Trophoblast cell (in vitro differentiated cells and primary cell): ENCODE data around the gene GUCA2B.

Experiments used
- DNase-seq, 2 donors: peaks; one replicate each; pipeline ENCODE4 v3.0.0-alpha.2; 2016
- H2AFZ ChIP-seq: 2 replicates; pipeline ENCODE4 v1.6.1; 2013; ENCODE audit warnings: low read length, moderate library complexity, mild to moderate bottlenecking; ENCODE audit not compliant: insufficient read depth, poor library complexity
- H2AK5ac ChIP-seq: 2 replicates; pipeline ENCODE4 v1.6.1; 2013; ENCODE audit warnings: mild to moderate bottlenecking, low read length
- H2BK120ac ChIP-seq: 2 replicates; pipeline ENCODE4 v1.6.1; 2013; ENCODE audit warnings: low read length, mild to moderate bottlenecking, moderate library complexity; ENCODE audit not compliant: insufficient read depth, poor library complexity
- H2BK12ac ChIP-seq: 2 replicates; pipeline ENCODE4 v1.6.1; 2013; ENCODE audit warnings: mild to moderate bottlenecking, low read length, moderate library complexity
- H2BK5ac ChIP-seq: 2 replicates; pipeline ENCODE4 v1.6.1; 2013; ENCODE audit warnings: low read length, low read depth, moderate library complexity, mild to moderate bottlenecking; ENCODE audit not compliant: poor library complexity
- H3K14ac ChIP-seq: 2 replicates; pipeline ENCODE4 v1.6.1; 2013; ENCODE audit warnings: mild to moderate bottlenecking, low read length
- H3K18ac ChIP-seq: 2 replicates; pipeline ENCODE4 v1.6.1; 2013; ENCODE audit warnings: mild to moderate bottlenecking, low read length
- H3K23ac ChIP-seq: 2 replicates; pipeline ENCODE4 v1.6.1; 2013; ENCODE audit warnings: low read length
- H3K27ac ChIP-seq: 2 replicates; pipeline ENCODE4 v1.5.1; 2013; ENCODE audit warnings: low read depth, mild to moderate bottlenecking, inconsistent platforms, low read length, moderate library complexity
- H3K27me3 ChIP-seq: 2 replicates; pipeline ENCODE4 v1.6.1; 2013; ENCODE audit warnings: inconsistent platforms, mild to moderate bottlenecking, low read length, moderate library complexity; ENCODE audit not compliant: insufficient read depth
- H3K36me3 ChIP-seq, 2 experiments: 1 replicate in 1 of 2; 2 replicates in 1 of 2; pipeline ENCODE4 v1.6.1; 2013; ENCODE audit warnings: low read length in 2 of 2, mild to moderate bottlenecking in 2 of 2, moderate library complexity in 1 of 2; ENCODE audit not compliant: insufficient read depth in 2 of 2, control insufficient read depth in 1 of 2
- H3K4ac ChIP-seq: 2 replicates; pipeline ENCODE4 v1.6.1; 2013; ENCODE audit warnings: low read depth, mild to moderate bottlenecking, low read length, moderate library complexity
- H3K4me1 ChIP-seq, 2 experiments: 1 replicate in 1 of 2; 2 replicates in 1 of 2; pipeline ENCODE4 v1.6.1; 2013; ENCODE audit warnings: low read length in 2 of 2, mild to moderate bottlenecking in 2 of 2, moderate library complexity in 1 of 2; ENCODE audit not compliant: insufficient read depth in 2 of 2, control insufficient read depth in 1 of 2
- H3K4me2 ChIP-seq: 2 replicates; pipeline ENCODE4 v1.6.1; 2013; ENCODE audit warnings: inconsistent platforms, mild to moderate bottlenecking, low read length, moderate library complexity
- H3K4me3 ChIP-seq: 2 replicates; pipeline ENCODE4 v1.5.1; 2013; ENCODE audit warnings: mild to moderate bottlenecking, low read depth, low read length, inconsistent platforms
- H3K79me1 ChIP-seq: one replicate; pipeline ENCODE4 v1.6.1; 2013; ENCODE audit warnings: low read length
- H3K79me2 ChIP-seq: 2 replicates; pipeline ENCODE4 v1.6.1; 2013; ENCODE audit warnings: low read length, mild to moderate bottlenecking; ENCODE audit not compliant: control insufficient read depth, insufficient read depth, poor library complexity
- H3K9ac ChIP-seq: 2 replicates; pipeline ENCODE4 v1.6.1; 2013; ENCODE audit warnings: mild to moderate bottlenecking, low read length
- H3K9me3 ChIP-seq: 2 replicates; pipeline ENCODE4 v1.6.1; 2013; ENCODE audit warnings: low read depth, mild to moderate bottlenecking, control low read depth, inconsistent platforms, low read length; ENCODE audit not compliant: insufficient read depth
- H4K12ac ChIP-seq: 2 replicates; pipeline ENCODE4 v1.6.1; 2013; ENCODE audit warnings: low read depth, mild to moderate bottlenecking, low read length, moderate library complexity
- H4K8ac ChIP-seq: 2 replicates; pipeline ENCODE4 v1.6.1; 2013; ENCODE audit warnings: low read depth, mild to moderate bottlenecking, low read length, moderate library complexity
- H4K91ac ChIP-seq: one replicate; pipeline ENCODE4 v1.6.1; 2013; ENCODE audit warnings: low read depth, mild to moderate bottlenecking, low read length, moderate library complexity
- WGBS: extraction: QIAGEN DNeasy Blood & Tissue Kit; methylation state at CpG from one replicate; pipeline ENCODE4 v1.1.7; 2013; ENCODE audit warnings: missing lambda C conversion rate; ENCODE audit not compliant: insufficient read length, insufficient coverage; ENCODE audit errors: extremely low coverage; 5-methylcytosine and 5-hydroxymethylcytosine counted together

GUCA2B gene

GRCh38 chr1:42154685-42155084 is 1.5 kb downstream of the GUCA2B start:
- H3K9ac ChIP-seq = no peak overlapping the region

DNA sequence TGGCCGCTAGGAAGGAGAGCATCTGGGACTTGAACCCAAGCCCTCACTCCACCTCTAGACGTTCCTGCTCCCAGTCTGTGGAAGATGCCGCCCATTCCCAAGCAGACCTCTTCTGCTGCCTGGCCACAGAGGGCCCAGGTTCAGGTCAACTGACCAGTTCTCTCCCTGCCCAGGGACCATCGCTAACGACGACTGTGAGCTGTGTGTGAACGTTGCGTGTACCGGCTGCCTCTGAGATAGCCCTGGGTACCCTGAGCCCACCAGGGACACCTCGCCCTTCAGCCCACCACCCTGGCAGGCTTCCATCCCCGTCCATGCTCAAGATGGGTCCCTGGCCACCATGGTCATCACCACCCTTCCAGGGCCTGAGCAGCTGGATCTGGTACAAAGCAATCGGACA is 2.2 kb downstream of the GUCA2B start:
- no peak overlapping the region for H4K12ac ChIP-seq
- no peak overlapping the region for H2BK12ac ChIP-seq
- no peak overlapping the region for H3K14ac ChIP-seq
- H3K4me1 ChIP-seq = no peaks in the 10 kb centered on the region
- no peaks in the 10 kb centered on the region for H3K27me3 ChIP-seq
- no peak overlapping the region for H3K27ac ChIP-seq
- H2BK120ac ChIP-seq = no peak overlapping the region
- no peak overlapping the region for H4K8ac ChIP-seq
- H3K36me3 ChIP-seq = no peaks in the 10 kb centered on the region
- no peak for DNase-seq
- H2AK5ac ChIP-seq = no peak overlapping the region
- no peak overlapping the region for H3K23ac ChIP-seq
- no peak overlapping the region for H3K4me2 ChIP-seq
- H2AFZ ChIP-seq = no peak overlapping the region
- no CpG with 5 or more reads among the region's 12 CpGs for WGBS
- no peaks in the 10 kb centered on the region for H3K79me1 ChIP-seq
- H4K91ac ChIP-seq = no peak overlapping the region
- H2BK5ac ChIP-seq = no peak overlapping the region
- no peak overlapping the region for H3K9ac ChIP-seq
- peaks cover 3% of the 10 kb centered on the region for H3K9me3 ChIP-seq
- no peaks in the 10 kb centered on the region for H3K79me2 ChIP-seq
- H3K18ac ChIP-seq = no peak overlapping the region
- H3K4ac ChIP-seq = no peak overlapping the region
- no peak overlapping the region for H3K4me3 ChIP-seq

More at GRCh38 chr1:42154685-42155084, 1.5 kb downstream of the GUCA2B start:
- H3K14ac ChIP-seq = no peak overlapping the region
- H3K27me3 ChIP-seq = no peaks in the 10 kb centered on the region
- H3K27ac ChIP-seq = no peak overlapping the region
- H2AK5ac ChIP-seq = no peak overlapping the region
- no peak overlapping the region for H3K18ac ChIP-seq
- peaks cover 3% of the 10 kb centered on the region for H3K9me3 ChIP-seq
- H2BK12ac ChIP-seq = no peak overlapping the region
- H3K79me1 ChIP-seq = no peaks in the 10 kb centered on the region
- no peak overlapping the region for H3K23ac ChIP-seq
- no peak overlapping the region for H4K12ac ChIP-seq
- H4K91ac ChIP-seq = no peak overlapping the region
- H3K4me2 ChIP-seq = no peak overlapping the region
- H3K4ac ChIP-seq = no peak overlapping the region
- no peak overlapping the region for H3K4me3 ChIP-seq
- H2AFZ ChIP-seq = no peak overlapping the region
- H4K8ac ChIP-seq = no peak overlapping the region
- no peak overlapping the region for H2BK5ac ChIP-seq
- no peaks in the 10 kb centered on the region for H3K79me2 ChIP-seq
- no CpG with 5 or more reads among the region's 13 CpGs for WGBS
- DNase-seq = no peak
- H2BK120ac ChIP-seq = no peak overlapping the region
- no peaks in the 10 kb centered on the region for H3K4me1 ChIP-seq
- H3K36me3 ChIP-seq = no peaks in the 10 kb centered on the region

- H3K79me2 ChIP-seq = no peaks in the 10 kb centered on the region
- no peak overlapping the region for H2AFZ ChIP-seq
- no peak overlapping the region for H3K4me3 ChIP-seq
- no peaks in the 10 kb centered on the region for H3K4me1 ChIP-seq
- H2BK120ac ChIP-seq = no peak overlapping the region
- no peak overlapping the region for H3K14ac ChIP-seq
- no peak overlapping the region for H3K4me2 ChIP-seq
- DNase-seq = no peak
- no peak overlapping the region for H3K27ac ChIP-seq
- H4K91ac ChIP-seq = no peak overlapping the region
- H2BK5ac ChIP-seq = no peak overlapping the region
- no peaks in the 10 kb centered on the region for H3K9me3 ChIP-seq
- no peak overlapping the region for H2BK12ac ChIP-seq
- H3K9ac ChIP-seq = no peak overlapping the region
- H4K12ac ChIP-seq = no peak overlapping the region
- no peaks in the 10 kb centered on the region for H3K79me1 ChIP-seq
- no peak overlapping the region for H2AK5ac ChIP-seq
- no CpG with 5 or more reads among the region's 7 CpGs for WGBS
- no peak overlapping the region for H4K8ac ChIP-seq
- no peaks in the 10 kb centered on the region for H3K36me3 ChIP-seq
- no peak overlapping the region for H3K4ac ChIP-seq
- H3K27me3 ChIP-seq = no peaks in the 10 kb centered on the region
- no peak overlapping the region for H3K18ac ChIP-seq
- H3K23ac ChIP-seq = no peak overlapping the region
These were observed 4.5 kb downstream of the GUCA2B start for GRCh38 chr1:42157667-42158066.

DNA sequence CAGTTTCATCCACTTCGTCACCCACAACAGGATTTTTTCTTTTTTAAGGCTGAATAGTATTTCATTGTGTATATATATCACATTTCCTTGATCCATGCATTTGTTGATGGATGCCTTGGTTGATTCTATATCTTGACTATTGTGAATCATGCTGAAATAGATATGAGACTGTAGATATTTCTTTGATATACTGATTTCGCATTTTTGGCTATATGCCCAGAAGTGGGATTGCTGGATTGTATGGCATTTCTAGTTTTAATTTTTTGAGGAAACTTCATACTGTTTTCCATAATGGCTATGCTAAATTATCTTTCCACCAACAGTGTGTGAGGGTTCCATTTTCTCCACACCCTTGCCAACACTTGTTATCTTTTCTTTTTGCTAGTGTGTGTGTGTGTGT is 5.0 kb downstream of the GUCA2B start:
- Histone ChIP-seq H3K9ac (no peak overlapping the region), H3K4me2 (no peak overlapping the region), H3K4ac (no peak overlapping the region), H2BK12ac (no peak overlapping the region), H2AK5ac (no peak overlapping the region), H4K91ac (no peak overlapping the region), H3K4me1 (no peaks in the 10 kb centered on the region), H2BK5ac (no peak overlapping the region), H3K79me2 (no peaks in the 10 kb centered on the region), H3K23ac (no peak overlapping the region), H3K36me3 (no peaks in the 10 kb centered on the region), H2BK120ac (no peak overlapping the region), H3K27ac (no peak overlapping the region), H3K9me3 (no peaks in the 10 kb centered on the region), H3K79me1 (no peaks in the 10 kb centered on the region), H3K14ac (no peak overlapping the region), H2AFZ (no peak overlapping the region), H3K18ac (no peak overlapping the region), H4K8ac (no peak overlapping the region), H3K27me3 (no peaks in the 10 kb centered on the region), H4K12ac (no peak overlapping the region), H3K4me3 (no peak overlapping the region)
- WGBS = no CpG with 5 or more reads among the region's 2 CpGs
- no peak for DNase-seq
